ENCODE measurements around the gene BTBD6. TPM values are rescaled to one million over a fixed set of nuclear protein-coding genes. Genes with fewer than 3 reads are reported as not detected.

BTBD6 gene
- total RNA-seq, 1 experiment from 2014 or later, result 30.1 TPM

DNA sequence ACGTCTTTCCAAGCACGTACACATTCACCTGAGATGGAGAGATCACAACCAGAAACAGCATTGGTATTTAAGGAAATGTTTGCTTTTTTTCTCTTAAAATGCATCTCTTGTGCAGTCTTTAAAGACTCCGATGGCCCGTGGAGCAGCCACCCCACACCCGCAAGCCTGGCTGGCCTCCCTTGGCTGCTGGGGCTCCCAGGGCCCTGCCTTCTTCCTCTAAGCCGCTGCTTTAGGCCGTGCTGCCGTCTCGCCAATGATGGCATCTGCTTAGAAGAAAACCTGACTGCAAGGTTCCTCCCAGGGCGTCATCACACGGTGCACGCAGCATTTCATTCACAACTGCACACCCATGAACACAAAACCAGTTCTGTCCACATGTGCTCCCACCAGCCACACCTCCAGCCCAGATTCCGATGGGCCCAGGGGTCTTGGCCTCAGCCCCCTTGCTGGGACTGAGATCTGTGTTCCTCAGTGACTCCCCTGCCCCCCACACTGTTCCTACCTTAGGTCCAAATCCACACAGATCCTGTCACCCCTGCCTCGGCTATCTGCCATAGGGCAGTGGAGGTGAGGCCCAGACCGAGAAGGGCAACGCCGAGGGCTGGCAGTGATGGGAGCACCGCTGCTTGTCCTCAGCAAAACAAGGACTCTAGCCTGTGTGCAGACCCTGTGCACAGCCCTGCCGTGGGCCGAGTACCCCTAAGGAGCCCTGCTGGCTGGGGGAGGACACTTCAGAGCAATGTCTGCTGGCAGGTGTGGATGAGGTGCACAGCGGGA is 4.4 kb downstream of the BTBD6 start:
- no peak overlapping the region for H3K27ac Mint-ChIP-seq (ENCODE audit: unreplicated experiment)

DNA sequence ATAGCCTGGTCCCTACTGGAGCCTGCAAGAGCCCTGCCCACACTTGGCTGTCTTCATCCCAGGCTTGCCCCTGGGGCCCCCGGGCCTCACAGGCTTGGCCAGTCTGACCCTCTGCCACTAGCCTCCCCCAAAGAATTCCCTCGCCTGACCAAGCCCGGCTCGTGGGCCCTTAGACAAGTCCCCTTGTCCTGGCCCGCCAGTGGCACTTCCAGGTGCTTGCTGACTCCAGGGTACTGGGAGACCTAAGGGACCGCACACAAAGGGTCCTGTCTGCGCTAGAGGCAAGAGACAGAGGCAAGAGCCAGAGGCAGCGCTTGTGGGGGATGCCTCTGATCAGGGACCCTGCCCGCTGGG is 5.0 kb downstream of the BTBD6 start:
- intact Hi-C loops (cut with micrococcal nuclease; ENCODE audit: unreplicated experiment), result no loop called here

More for the DNA sequence above, 4.4 kb downstream of the BTBD6 start:
- Mint-ChIP-seq H3K9me3 (ENCODE audit: low read depth, unreplicated experiment) (no peaks in the 10 kb centered on the region), H3K4me1 (ENCODE audit: low read depth, unreplicated experiment) (no peaks in the 10 kb centered on the region), H3K27me3 (ENCODE audit: unreplicated experiment) (no peaks in the 10 kb centered on the region), H3K4me3 (ENCODE audit: low read depth, unreplicated experiment) (no peak overlapping the region), H3K36me3 (ENCODE audit: insufficient read depth, unreplicated experiment) (peaks cover 31% of the 10 kb centered on the region)
- BruUV-seq (replicated peaks), result no TSS peak
- no peak for TF ChIP-seq CTCF (IDR thresholded peaks at IDR 0.05; ENCODE audit: unreplicated experiment)
- CTCF ChIA-PET, result interaction anchor here (0.7 kb wide), 1 partner anchor 25 kb away, joined by 3 read pairs; no protein-coding TSS in a partner anchor
- intact Hi-C loops (cut with micrococcal nuclease; ENCODE audit: unreplicated experiment), result no loop called here
- no peak for DNase-seq

DNA sequence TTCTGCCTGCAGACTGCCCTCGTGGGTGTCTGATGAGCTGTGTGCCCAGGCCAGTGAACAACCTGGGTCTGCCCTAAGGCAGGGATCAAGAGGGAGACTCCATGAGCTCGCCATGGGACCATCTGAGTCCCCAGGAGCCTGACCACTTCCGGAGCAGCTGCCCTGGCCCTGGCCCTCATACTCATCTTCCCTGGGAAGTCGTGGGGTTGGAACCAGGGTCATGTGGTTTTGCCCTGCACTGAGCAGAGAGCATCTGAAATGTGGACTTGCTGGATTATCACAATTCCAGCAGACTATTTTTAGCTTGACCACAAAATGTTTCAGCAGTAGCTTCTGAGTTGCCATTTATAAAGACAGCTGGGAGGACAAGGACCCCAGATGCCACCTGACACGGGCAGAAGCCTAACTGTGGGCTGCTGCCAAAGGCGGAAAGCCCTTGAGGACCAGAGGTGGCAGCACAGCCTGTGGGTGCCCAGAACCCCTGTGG is 6.7 kb downstream of the BTBD6 start:
- TF ChIP-seq CTCF (IDR thresholded peaks at IDR 0.05; ENCODE audit: unreplicated experiment), result no peak
- no peak overlapping the region for H3K27ac Mint-ChIP-seq (ENCODE audit: unreplicated experiment)
- H3K4me3 Mint-ChIP-seq (ENCODE audit: low read depth, unreplicated experiment), result no peak overlapping the region
- no peak for DNase-seq
- peaks cover 13% of the 10 kb centered on the region for H3K36me3 Mint-ChIP-seq (ENCODE audit: insufficient read depth, unreplicated experiment)
- no peaks in the 10 kb centered on the region for H3K4me1 Mint-ChIP-seq (ENCODE audit: low read depth, unreplicated experiment)
- intact Hi-C loops (cut with micrococcal nuclease; ENCODE audit: unreplicated experiment), result no loop called here
- CTCF ChIA-PET, result no interaction called here
- no peaks in the 10 kb centered on the region for H3K9me3 Mint-ChIP-seq (ENCODE audit: low read depth, unreplicated experiment)
- BruUV-seq (replicated peaks), result no TSS peak
- no peaks in the 10 kb centered on the region for H3K27me3 Mint-ChIP-seq (ENCODE audit: unreplicated experiment)

More for the DNA sequence above, 5.0 kb downstream of the BTBD6 start:
- no TSS peak for BruUV-seq (replicated peaks)
- no peak for DNase-seq
- no peaks in the 10 kb centered on the region for H3K4me1 Mint-ChIP-seq (ENCODE audit: low read depth, unreplicated experiment)
- TF ChIP-seq CTCF (IDR thresholded peaks at IDR 0.05; ENCODE audit: unreplicated experiment), result no peak
- H3K4me3 Mint-ChIP-seq (ENCODE audit: low read depth, unreplicated experiment), result no peak overlapping the region
- CTCF ChIA-PET, result interaction anchor here (0.7 kb wide), 1 partner anchor 24 kb away, joined by 3 read pairs; no protein-coding TSS in a partner anchor
- H3K36me3 Mint-ChIP-seq (ENCODE audit: insufficient read depth, unreplicated experiment), result peaks cover 25% of the 10 kb centered on the region
- no peaks in the 10 kb centered on the region for H3K9me3 Mint-ChIP-seq (ENCODE audit: low read depth, unreplicated experiment)
- no peak overlapping the region for H3K27ac Mint-ChIP-seq (ENCODE audit: unreplicated experiment)
- H3K27me3 Mint-ChIP-seq (ENCODE audit: unreplicated experiment), result no peaks in the 10 kb centered on the region

GRCh38 chr14:105256292-105256960 is 8.1 kb downstream of the BTBD6 start:
- CTCF ChIA-PET, result no interaction called here
- Mint-ChIP-seq H3K4me1 (ENCODE audit: low read depth, unreplicated experiment) (no peaks in the 10 kb centered on the region), H3K36me3 (ENCODE audit: insufficient read depth, unreplicated experiment) (peaks cover 5% of the 10 kb centered on the region), H3K27me3 (ENCODE audit: unreplicated experiment) (no peaks in the 10 kb centered on the region), H3K27ac (ENCODE audit: unreplicated experiment) (no peak overlapping the region), H3K4me3 (ENCODE audit: low read depth, unreplicated experiment) (no peak overlapping the region), H3K9me3 (ENCODE audit: low read depth, unreplicated experiment) (no peaks in the 10 kb centered on the region)
- DNase-seq, result no peak
- intact Hi-C loops (cut with micrococcal nuclease; ENCODE audit: unreplicated experiment), result no loop called here
- no peak for TF ChIP-seq CTCF (IDR thresholded peaks at IDR 0.05; ENCODE audit: unreplicated experiment)
- BruUV-seq (replicated peaks), result no TSS peak
